Endothelial cell of umbilical vein (primary cell): Measurements from ENCODE around the gene SPTLC2. TPM values are rescaled to one million over a fixed set of nuclear protein-coding genes. Genes with fewer than 3 reads are reported as not detected.

Experiments
- BruUV-seq: library from RNA; stranded (reverse); fragments of 400-500 nt; replicated peaks from 2 replicates; lab custom pipeline; 2021; lab: Mats Ljungman, UMichigan
- CTCF ChIA-PET: fragments of 300-600, 350-600 bp; sonication (Branson Sonifier 250); formaldehyde crosslinking; loops from one replicate; lab custom pipeline; 2021; ENCODE audit warnings: antibody characterized with exemption, inconsistent platforms; lab: Charles Lee
- POLR2A ChIA-PET: fragments of 300-600, 350-600 bp; sonication (Branson Sonifier 250); formaldehyde crosslinking; loops from one replicate; lab custom pipeline; 2021; ENCODE audit warnings: antibody characterized with exemption, inconsistent platforms; lab: Charles Lee
- DNase-seq: peaks from one replicate; pipeline ENCODE4 v3.0.0-alpha.2; 2011; ENCODE audit warnings: low read depth, low spot score
- FAIRE-seq: peaks from 2 replicates; lab custom pipeline; 2011; peaks lifted over from hg19 to GRCh38; lab: Jason Lieb, UNC
- H2AFZ ChIP-seq: 2 replicates; pipeline ENCODE4 v1.6.0; 2012; ENCODE audit warnings: low read depth, low read length, control low read depth, inconsistent platforms
- H3K27ac ChIP-seq: 2 replicates; pipeline ENCODE4 v1.5.1; 2011; ENCODE audit warnings: low read depth, mild to moderate bottlenecking, control low read depth, low read length, moderate library complexity; ENCODE audit not compliant: insufficient read depth
- H3K27me3 ChIP-seq, 2 experiments: 2 replicates each; pipeline versions ENCODE4 v1.6.0 to v1.6.1; 2011; ENCODE audit warnings: low read length in 2 of 2, mixed read lengths in 1 of 2; ENCODE audit not compliant: control insufficient read depth in 2 of 2, insufficient read depth in 2 of 2
- H3K36me3 ChIP-seq, 2 experiments: 2 replicates in 1 of 2; 3 replicates in 1 of 2; pipeline ENCODE4 v1.5.1; 2011; ENCODE audit warnings: low read length in 2 of 2, mild to moderate bottlenecking in 1 of 2, moderate library complexity in 1 of 2; ENCODE audit not compliant: control insufficient read depth in 2 of 2, insufficient read depth in 2 of 2; ENCODE audit errors: extremely low read depth in 1 of 2
- H3K4me1 ChIP-seq: 3 replicates; pipeline ENCODE4 v1.5.1; 2011; ENCODE audit warnings: mild to moderate bottlenecking, low read length; ENCODE audit not compliant: control insufficient read depth, insufficient read depth; ENCODE audit errors: extremely low read depth
- H3K4me2 ChIP-seq: 2 replicates; pipeline ENCODE4 v1.6.1; 2011; ENCODE audit warnings: low read length, control low read depth, mixed read lengths; ENCODE audit not compliant: insufficient read depth
- H3K4me3 ChIP-seq, 3 experiments: fragments of 200-600 bp in 1 of 3; sonication (generic), shearing (Covaris generic) in 1 of 3; replicated peaks in 1 of 3; 2 replicates each; pipeline ENCODE4 v1.5.1; 2011 to 2016; ENCODE audit warnings: control low read depth in 3 of 3, low read length in 3 of 3, mild to moderate bottlenecking in 2 of 3, inconsistent platforms in 1 of 3, low read depth in 1 of 3, moderate library complexity in 1 of 3; ENCODE audit not compliant: insufficient read depth in 1 of 3
- H3K79me2 ChIP-seq: 2 replicates; pipeline ENCODE4 v1.6.0; 2012; ENCODE audit warnings: low read length, inconsistent platforms; ENCODE audit not compliant: control insufficient read depth, insufficient read depth
- H3K9ac ChIP-seq: replicated peaks from 2 replicates; pipeline ENCODE3; 2011; ENCODE audit warnings: low read length, control low read depth; ENCODE audit not compliant: insufficient read depth; ENCODE audit errors: extremely low read depth
- H3K9me1 ChIP-seq: replicated peaks from 3 replicates; pipeline ENCODE4 v1.6.0; 2011; ENCODE audit warnings: mild to moderate bottlenecking, low read length; ENCODE audit not compliant: control insufficient read depth, insufficient read depth; ENCODE audit errors: extremely low read depth
- H3K9me3 ChIP-seq: replicated peaks from 2 replicates; pipeline ENCODE4 v1.5.1; 2012; ENCODE audit warnings: low read length, inconsistent platforms; ENCODE audit not compliant: control insufficient read depth, insufficient read depth
- H4K20me1 ChIP-seq: replicated peaks from 2 replicates; pipeline ENCODE3; 2011; ENCODE audit warnings: mild to moderate bottlenecking, low read length; ENCODE audit not compliant: control insufficient read depth, insufficient read depth; ENCODE audit errors: extremely low read depth
- EZH2 ChIP-seq: IDR thresholded peaks from 2 replicates; pipeline ENCODE4 v1.6.1; 2012; ENCODE audit warnings: borderline replicate concordance, low read depth, mild to moderate bottlenecking, moderate library complexity, low read length, inconsistent platforms; ENCODE audit not compliant: severe bottlenecking
- FOS ChIP-seq: IDR thresholded peaks from 2 replicates; pipeline ENCODE4 v1.6.1; 2011; ENCODE audit warnings: mild to moderate bottlenecking, low read length, moderate library complexity, borderline replicate concordance; ENCODE audit not compliant: insufficient read depth
- GATA2 ChIP-seq: IDR thresholded peaks from 2 replicates; pipeline ENCODE4 v1.7.0; 2011; ENCODE audit warnings: low read depth, mild to moderate bottlenecking, moderate library complexity, mixed read lengths, low read length; ENCODE audit not compliant: insufficient read length, insufficient read depth
- JUN ChIP-seq: IDR thresholded peaks from 2 replicates; pipeline ENCODE4 v1.6.1; 2011; ENCODE audit warnings: borderline replicate concordance, low read depth; ENCODE audit not compliant: insufficient read length, insufficient read depth
- MYC ChIP-seq: IDR thresholded peaks from one replicate; pipeline ENCODE4 v1.6.1; 2011; ENCODE audit warnings: mild to moderate bottlenecking, low read depth, low read length
- POLR2A ChIP-seq: IDR thresholded peaks from 2 replicates; pipeline ENCODE4 v1.6.1; 2012; ENCODE audit warnings: low read depth, mild to moderate bottlenecking, control low read depth, low read length
- POLR2AphosphoS5 ChIP-seq: IDR thresholded peaks from 2 replicates; pipeline ENCODE4 v1.6.1; 2012; ENCODE audit warnings: low read depth, mild to moderate bottlenecking, control low read depth, low read length, moderate library complexity; ENCODE audit not compliant: insufficient read depth
- dilution Hi-C: fragments of 300-500 bp; cut with MboI; formaldehyde crosslinking; loops from one replicate; pipeline ENCODE4 v1.15.0; 2019; ENCODE audit warnings: low sequenced_read_pairs; ENCODE audit not compliant: extremely low pct_ligation_motif_present
- intact Hi-C: fragments of 100-400 bp; cut with micrococcal nuclease; formaldehyde crosslinking; loops from one replicate; pipeline ENCODE4 v1.10.0; 2022
- polyA plus RNA-seq, 4 experiments: library from polyadenylated mRNA; depleted of rRNA in 3 of 4; stranded (reverse) in 3 of 4; unstranded in 1 of 4; fragments of >200 nt; gene quantifications; 2 replicates each; pipeline versions ENCODE4 v1.2.1 to v1.2.3, GENCODE V29; 2011 to 2012; ENCODE audit warnings: missing spikeins in 1 of 4
- total RNA-seq: library from RNA; stranded (reverse); gene quantifications from 2 replicates; pipeline ENCODE4 v1.2.3, GENCODE V29; 2021
- TF ChIP-seq, protein P1 (sequence below): IDR thresholded peaks from 2 replicates; pipeline ENCODE4 v1.6.1; 2011; ENCODE audit not compliant: insufficient read depth, insufficient read length
- TF ChIP-seq, protein P2 (sequence below), 2 donors: IDR thresholded peaks; 1 replicate in 1 of 2; 2 replicates in 1 of 2; pipeline ENCODE4 v1.5.1; 2011; ENCODE audit warnings: low read length in 2 of 2, mild to moderate bottlenecking in 2 of 2, moderate library complexity in 2 of 2, control low read depth in 1 of 2, inconsistent platforms in 1 of 2, low read depth in 1 of 2; ENCODE audit not compliant: insufficient read depth in 1 of 2; ENCODE audit errors: extremely low read depth in 1 of 2

SPTLC2 gene
- total and polyA plus RNA-seq, 2 donors (not counting 3 experiments of a cell fraction or from before 2014, with no cell fraction given) = 19.1 to 71.3 TPM

DNA sequence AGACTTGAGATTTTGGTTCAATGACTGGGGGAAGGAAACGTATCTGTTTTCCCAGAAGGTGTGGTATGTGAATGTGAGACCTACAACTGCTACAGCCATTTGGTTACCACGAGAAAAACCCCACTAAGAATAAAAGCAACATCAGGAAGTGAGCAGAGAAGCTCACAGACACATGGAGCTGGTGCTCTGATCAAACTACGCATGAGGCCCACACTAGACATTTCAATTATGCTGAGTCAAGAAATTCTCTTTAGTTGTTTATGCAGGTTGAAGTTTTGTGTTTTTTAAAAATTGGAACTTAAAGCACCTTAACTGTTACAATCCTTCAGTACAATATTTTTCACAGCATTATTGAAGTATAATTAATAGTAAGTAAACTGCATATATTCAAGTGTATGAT, 8.9 kb upstream of the SPTLC2 start:
- dilution Hi-C loops = no loop called here
- H2AFZ ChIP-seq = no peak overlapping the region

More for the DNA sequence above, 8.9 kb upstream of the SPTLC2 start:
- no peaks in the 10 kb centered on the region for H3K9me3 ChIP-seq
- TF ChIP-seq GATA2 (no peak), MYC (no peak), FOS (no peak), JUN (no peak), POLR2AphosphoS5 (no peak), EZH2 (no peak), POLR2A (no peak)
- TF ChIP-seq, protein P1, sequence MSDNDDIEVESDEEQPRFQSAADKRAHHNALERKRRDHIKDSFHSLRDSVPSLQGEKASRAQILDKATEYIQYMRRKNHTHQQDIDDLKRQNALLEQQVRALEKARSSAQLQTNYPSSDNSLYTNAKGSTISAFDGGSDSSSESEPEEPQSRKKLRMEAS = no peak
- TF ChIP-seq, protein P2, sequence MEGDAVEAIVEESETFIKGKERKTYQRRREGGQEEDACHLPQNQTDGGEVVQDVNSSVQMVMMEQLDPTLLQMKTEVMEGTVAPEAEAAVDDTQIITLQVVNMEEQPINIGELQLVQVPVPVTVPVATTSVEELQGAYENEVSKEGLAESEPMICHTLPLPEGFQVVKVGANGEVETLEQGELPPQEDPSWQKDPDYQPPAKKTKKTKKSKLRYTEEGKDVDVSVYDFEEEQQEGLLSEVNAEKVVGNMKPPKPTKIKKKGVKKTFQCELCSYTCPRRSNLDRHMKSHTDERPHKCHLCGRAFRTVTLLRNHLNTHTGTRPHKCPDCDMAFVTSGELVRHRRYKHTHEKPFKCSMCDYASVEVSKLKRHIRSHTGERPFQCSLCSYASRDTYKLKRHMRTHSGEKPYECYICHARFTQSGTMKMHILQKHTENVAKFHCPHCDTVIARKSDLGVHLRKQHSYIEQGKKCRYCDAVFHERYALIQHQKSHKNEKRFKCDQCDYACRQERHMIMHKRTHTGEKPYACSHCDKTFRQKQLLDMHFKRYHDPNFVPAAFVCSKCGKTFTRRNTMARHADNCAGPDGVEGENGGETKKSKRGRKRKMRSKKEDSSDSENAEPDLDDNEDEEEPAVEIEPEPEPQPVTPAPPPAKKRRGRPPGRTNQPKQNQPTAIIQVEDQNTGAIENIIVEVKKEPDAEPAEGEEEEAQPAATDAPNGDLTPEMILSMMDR (IDR thresholded peaks at IDR 0.05; ENCODE audit: extremely low read depth in 1 of 2, insufficient read depth in 1 of 2, low read depth in 1 of 2, low read length in 2 of 2) = no peak
- H3K9ac ChIP-seq = no peak overlapping the region
- DNase-seq (no peak), FAIRE-seq (no peak)
- intact Hi-C loops = no loop called here
- no peaks in the 10 kb centered on the region for H3K9me1 ChIP-seq
- H4K20me1 ChIP-seq = no peaks in the 10 kb centered on the region
- H3K79me2 ChIP-seq = no peaks in the 10 kb centered on the region
- H3K4me1 ChIP-seq = no peaks in the 10 kb centered on the region
- no peak overlapping the region for H3K4me2 ChIP-seq
- no TSS peak for BruUV-seq
- H3K4me3 ChIP-seq = no peak overlapping the region
- H3K27ac ChIP-seq = no peak overlapping the region
- peaks cover 3 to 12% of the 10 kb centered on the region in 2 experiments for H3K27me3 ChIP-seq
- POLR2A ChIA-PET = no interaction called here
- CTCF ChIA-PET = interaction anchor here (1.5 kb wide), 1 partner anchor 10 kb away, joined by 3 read pairs; no protein-coding TSS in a partner anchor
- H3K36me3 ChIP-seq = no peaks in the 10 kb centered on the region
